Pons (tissue), 1 donor: ENCODE data around the gene CYBB.
A peak's percentile ranks its signal among the peaks of the same experiment; 100 is the strongest.

Experiments used
- DNase-seq: peaks from one replicate; pipeline ENCODE4 v3.0.0-alpha.2; 2016; ENCODE audit warnings: low spot score

Gene CYBB

DNA sequence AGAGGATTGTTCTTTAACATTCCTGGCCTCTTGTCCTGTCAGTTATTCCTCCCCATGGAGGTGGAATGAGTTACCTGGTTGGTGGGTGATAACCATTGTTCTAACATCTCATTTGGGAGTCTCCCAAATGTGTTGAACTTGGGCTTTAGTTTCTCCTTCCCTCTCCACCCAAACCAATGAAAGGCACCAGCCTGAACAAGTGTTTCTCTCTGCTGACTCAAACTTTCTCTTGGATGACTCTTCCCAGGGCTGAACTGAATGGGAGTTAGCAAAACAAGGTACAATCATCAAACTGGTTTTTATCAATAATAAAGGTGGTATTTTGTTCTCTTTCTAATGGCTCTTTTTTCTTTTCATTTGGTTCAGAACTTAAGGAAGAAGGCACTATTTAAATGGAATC is 64.8 kb downstream of the CYBB start:
- no peak for DNase-seq

DNA sequence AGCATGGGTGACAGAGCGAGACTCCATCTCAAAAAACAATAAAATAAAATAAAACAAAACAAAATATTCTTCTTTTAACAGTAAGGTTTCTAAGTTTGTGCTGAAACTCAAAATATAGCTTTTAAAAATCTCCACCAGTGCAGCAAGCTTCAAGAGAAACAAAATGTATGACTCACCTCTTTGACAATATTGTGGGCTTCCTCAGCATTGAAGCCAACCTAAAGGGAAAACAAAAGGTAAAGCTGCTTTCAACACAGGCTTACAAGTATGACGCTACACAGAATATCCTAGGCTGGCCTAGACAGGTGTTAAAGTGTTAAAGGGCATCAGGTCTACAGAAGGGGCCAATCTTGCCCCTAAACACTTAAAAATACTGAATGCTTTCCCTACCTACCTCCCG is 66.3 kb downstream of the CYBB start:
- DNase-seq, result no peak

GRCh38 chrX:37846558-37846933 is 66.7 kb downstream of the CYBB start:
- no peak for DNase-seq

DNA sequence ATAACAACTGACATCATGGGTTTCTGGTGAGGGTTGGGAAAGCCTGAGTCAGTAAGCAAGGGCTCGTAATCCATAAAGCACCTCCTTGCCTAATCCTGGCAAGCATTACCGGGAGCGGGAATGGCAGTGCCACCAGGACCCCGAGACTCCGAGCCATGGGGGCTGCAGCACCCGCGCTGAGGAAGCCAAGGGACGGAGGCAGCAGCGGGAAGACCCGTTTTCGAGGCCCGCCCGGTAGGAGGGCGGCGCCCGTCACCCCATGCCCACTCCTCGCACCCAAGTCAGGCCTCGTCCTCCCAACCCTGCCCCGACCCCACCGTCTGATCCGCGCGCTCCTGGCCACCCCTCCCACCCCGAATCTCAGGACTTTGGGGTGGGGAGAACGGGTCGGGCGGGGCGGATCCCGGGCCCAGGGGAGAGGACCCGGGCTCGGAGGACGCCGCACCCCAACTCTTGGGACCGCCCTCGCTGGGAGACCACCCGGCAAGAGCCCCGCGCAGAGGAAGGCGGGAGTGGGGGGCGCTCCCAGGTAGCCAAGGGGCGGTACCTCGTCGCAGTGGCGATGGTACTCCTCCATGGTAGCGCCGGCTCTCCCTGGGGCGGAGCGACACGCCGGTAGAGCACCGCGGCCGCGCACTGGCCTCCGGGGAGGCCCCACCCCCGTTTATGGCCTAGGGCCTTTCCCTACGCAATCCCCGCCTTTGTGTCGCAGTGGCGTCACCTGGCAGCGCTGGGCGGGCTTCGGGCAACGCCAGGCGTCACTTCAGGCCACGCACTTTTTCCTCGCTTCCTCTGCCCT is 67.3 kb downstream of the CYBB start, which contains the start of gene DYNLT3:
Gene DYNLT3, minus strand, starts transcription at position 638 of the 799 bp plus-strand sequence. Its CDS starts 61 bp downstream, at position 577.
- peak; percentile 66 for DNase-seq

GRCh38 chrX:37847733-37848197 is 67.9 kb downstream of the CYBB start:
- DNase-seq, result no peak

DNA sequence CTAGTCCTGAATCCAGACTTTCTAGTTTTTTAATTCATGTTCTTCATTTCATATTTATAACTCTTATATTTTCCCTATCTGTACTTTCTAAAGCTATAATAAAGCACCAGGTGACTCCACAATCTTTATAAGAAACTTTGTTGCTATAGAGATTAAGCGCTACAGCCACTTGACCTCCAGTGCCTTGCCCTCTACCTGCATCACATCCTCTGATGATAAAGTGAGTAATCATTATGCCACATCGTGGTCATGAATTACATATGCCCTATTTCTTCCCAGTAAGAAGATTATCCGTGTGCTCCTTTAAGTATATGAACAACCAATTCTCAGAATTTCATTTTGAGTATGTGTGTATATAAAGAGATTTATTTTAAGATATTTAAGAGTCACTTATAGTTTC is 74.3 kb downstream of the CYBB start:
- no peak for DNase-seq

DNA sequence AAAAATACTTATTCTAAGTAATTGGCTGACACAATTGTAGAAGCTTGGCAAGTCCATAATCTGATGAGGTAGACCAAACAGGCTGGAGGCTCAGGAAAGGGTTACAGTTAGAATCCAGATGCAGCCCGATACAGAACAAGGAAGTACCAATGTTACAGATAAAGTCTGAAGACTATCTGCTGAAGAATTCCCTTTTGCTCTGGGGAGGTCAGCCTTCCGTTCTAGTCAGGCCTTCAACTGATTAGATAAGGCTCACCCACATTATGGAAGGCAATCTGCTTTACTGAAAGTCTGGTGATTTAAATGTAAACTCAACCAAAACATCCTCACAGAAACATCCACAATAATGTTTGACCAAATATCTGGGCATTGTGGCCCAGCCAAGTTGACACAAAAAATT is 74.9 kb downstream of the CYBB start:
- no peak for DNase-seq

GRCh38 chrX:37860721-37861120 is 80.9 kb downstream of the CYBB start:
- DNase-seq, result no peak

DNA sequence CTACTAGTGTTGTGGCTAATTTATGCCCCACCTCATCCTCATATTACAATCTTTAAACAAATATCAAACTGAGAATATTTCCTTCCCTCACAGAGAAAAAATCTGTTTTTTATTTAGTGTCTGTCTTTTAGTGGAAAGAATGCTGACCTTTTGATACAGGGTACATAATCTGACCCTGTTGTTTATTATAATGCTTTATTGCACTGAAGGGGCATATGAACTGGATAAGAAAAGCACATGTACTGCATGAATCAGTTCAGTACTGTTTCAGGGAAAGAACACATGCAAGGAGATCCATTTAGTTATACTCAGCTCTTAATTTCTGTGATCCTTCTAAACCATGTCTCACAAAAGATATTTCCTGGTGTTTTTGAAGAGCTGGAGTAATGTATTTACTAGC is 83.0 kb downstream of the CYBB start:
- DNase-seq, result no peak
